ENCODE results near the gene SLC27A6.

Gene SLC27A6

DNA sequence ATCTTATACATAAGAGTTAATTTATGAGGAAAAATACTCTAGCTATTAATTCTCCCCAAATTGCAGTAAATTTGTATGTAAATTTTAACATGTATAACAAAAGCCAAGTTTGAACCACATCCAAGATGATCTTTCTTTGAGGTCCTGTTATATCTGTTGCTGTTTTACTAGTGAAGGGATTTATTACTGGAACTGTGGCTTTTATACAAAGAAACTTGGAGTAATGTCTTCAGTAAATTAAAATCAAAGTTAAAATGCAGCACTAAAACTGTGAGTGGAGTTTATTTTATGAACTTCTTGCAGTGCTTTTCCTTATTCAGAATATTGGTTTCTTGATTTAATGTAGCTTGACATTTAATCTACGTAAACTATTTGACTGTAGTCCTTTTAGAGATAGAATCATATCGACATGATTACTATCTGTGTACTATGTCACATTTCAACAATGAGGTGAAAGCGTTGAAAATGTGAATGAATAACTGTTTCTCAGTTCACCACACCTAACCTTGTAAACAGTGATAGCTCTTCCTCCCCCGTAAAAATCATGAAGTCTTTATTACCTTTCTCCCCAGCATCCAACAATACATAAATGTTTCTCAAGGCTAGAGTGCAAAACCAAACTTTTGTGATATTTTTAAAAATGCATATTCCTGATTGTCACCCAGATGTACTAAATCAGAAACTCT, 76.1 kb downstream of the SLC27A6 start:
- H3K4me1 ChIP-seq (ENCODE audit: control insufficient read depth, insufficient read depth, low read length) = no peaks in the 10 kb centered on the region
- no peak overlapping the region for H3K4me3 ChIP-seq (ENCODE audit: low read depth, low read length)
- no peak overlapping the region for H3K9ac ChIP-seq (ENCODE audit: low read length)
- no peak overlapping the region for H3K27ac ChIP-seq (ENCODE audit: low read depth, low read length)
- H3K9me3 ChIP-seq (ENCODE audit: control insufficient read depth, insufficient read depth, low read depth, low read length) = 0 out of 2 replicates have a peak, but pooled peaks cover 2% of the 10 kb centered on the region
- no peaks in the 10 kb centered on the region for H3K36me3 ChIP-seq (ENCODE audit: control insufficient read depth, insufficient read depth, low read length)
- H3K27me3 ChIP-seq (ENCODE audit: control insufficient read depth, insufficient read depth, low read length) = no peaks in the 10 kb centered on the region

DNA sequence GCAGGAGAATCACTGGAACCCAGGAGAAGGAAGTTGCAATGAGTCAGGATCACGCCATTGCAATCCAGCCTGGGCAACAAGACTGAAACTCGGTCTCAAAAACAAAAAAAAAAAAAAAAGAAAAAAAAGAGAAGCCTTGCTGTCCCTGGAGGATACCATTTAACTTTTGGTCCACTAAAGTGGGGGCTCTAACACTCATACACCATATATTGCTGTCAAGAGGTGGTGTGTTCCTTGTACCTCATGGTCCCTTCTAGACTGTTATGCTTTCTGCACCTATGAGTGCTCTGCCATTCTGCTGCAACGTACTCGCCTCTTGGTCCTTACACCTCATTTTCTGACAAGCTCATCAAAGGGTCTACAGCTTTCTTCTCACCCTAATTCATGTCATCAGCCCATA, 77.0 kb downstream of the SLC27A6 start:
- Histone ChIP-seq H3K9ac (ENCODE audit: low read length) (no peak overlapping the region), H3K4me1 (ENCODE audit: control insufficient read depth, insufficient read depth, low read length) (no peaks in the 10 kb centered on the region), H3K27ac (ENCODE audit: low read depth, low read length) (no peak overlapping the region), H3K36me3 (ENCODE audit: control insufficient read depth, insufficient read depth, low read length) (no peaks in the 10 kb centered on the region), H3K27me3 (ENCODE audit: control insufficient read depth, insufficient read depth, low read length) (no peaks in the 10 kb centered on the region), H3K9me3 (ENCODE audit: control insufficient read depth, insufficient read depth, low read depth, low read length) (0 out of 2 replicates have a peak, but pooled peaks cover 2% of the 10 kb centered on the region), H3K4me3 (ENCODE audit: low read depth, low read length) (no peak overlapping the region)

DNA sequence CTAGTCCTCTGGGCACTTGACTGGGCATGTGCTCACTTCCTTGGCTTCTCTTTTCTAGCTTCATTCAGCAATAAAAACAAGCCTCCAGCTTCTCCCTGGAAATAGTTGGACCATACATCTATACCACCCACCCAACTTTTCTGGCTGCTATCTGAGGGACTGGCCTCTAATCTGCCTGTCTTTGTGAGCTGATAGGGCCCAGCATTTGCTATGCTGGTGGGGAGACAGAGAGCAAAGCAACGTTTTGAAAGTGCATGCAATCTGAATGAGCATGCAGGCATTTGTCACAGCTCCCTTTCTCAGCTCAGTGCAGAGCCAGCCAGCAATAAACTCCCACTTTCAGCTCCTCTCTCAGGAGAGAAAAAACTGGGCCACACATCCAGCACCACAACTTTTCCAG, 78.6 kb downstream of the SLC27A6 start:
- Histone ChIP-seq H3K27me3 (ENCODE audit: control insufficient read depth, insufficient read depth, low read length) (no peaks in the 10 kb centered on the region), H3K4me1 (ENCODE audit: control insufficient read depth, insufficient read depth, low read length) (no peaks in the 10 kb centered on the region), H3K9ac (ENCODE audit: low read length) (no peak overlapping the region), H3K9me3 (ENCODE audit: control insufficient read depth, insufficient read depth, low read depth, low read length) (0 out of 2 replicates have a peak, but pooled peaks cover 2% of the 10 kb centered on the region), H3K4me3 (ENCODE audit: low read depth, low read length) (no peak overlapping the region), H3K27ac (ENCODE audit: low read depth, low read length) (no peak overlapping the region), H3K36me3 (ENCODE audit: control insufficient read depth, insufficient read depth, low read length) (no peaks in the 10 kb centered on the region)

DNA sequence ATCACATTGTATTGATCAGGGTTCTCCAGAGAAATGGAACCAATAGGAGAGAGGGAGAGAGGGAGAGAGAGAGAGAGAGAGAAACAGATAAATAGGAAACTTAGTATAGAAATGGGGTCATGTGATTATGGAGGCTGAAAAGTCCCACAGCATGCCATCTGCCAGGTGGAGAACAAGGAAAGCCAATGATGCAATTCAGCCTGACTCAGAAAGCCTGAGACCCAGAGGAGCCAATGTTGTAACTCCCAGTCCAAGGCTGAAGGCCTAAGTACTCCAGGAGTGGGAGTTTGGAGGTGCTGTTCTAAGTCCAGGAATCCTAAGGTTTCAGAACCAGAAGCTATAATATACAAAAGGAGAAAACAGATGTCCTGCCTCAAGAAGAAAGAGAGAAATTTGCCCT, 80.9 kb downstream of the SLC27A6 start:
- Histone ChIP-seq H3K4me3 (ENCODE audit: low read depth, low read length) (no peak overlapping the region), H3K27me3 (ENCODE audit: control insufficient read depth, insufficient read depth, low read length) (no peaks in the 10 kb centered on the region), H3K9me3 (ENCODE audit: control insufficient read depth, insufficient read depth, low read depth, low read length) (0 out of 2 replicates have a peak, but pooled peaks cover 2% of the 10 kb centered on the region), H3K4me1 (ENCODE audit: control insufficient read depth, insufficient read depth, low read length) (no peaks in the 10 kb centered on the region), H3K9ac (ENCODE audit: low read length) (no peak overlapping the region), H3K36me3 (ENCODE audit: control insufficient read depth, insufficient read depth, low read length) (no peaks in the 10 kb centered on the region), H3K27ac (ENCODE audit: low read depth, low read length) (no peak overlapping the region)

DNA sequence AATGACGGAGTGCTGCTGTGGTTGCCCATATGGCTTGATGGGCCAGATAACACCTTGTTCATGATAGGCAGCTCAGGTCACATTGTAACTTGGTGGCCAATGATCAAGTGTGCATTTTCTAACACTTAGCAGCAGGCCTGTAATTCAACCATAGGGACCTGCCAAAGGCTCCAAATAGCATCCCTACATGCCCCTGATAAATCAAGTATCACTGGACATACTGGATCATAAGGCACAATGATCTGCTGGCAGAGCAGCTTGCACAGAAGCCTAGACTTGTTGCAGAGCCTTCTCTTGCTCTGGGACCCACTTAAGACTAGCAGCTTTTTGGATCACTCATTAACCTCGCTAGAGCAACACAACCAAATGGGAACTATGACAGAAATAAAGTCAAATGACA, 83.2 kb downstream of the SLC27A6 start:
- Histone ChIP-seq H3K9ac (ENCODE audit: low read length) (no peak overlapping the region), H3K9me3 (ENCODE audit: control insufficient read depth, insufficient read depth, low read depth, low read length) (0 out of 2 replicates have a peak, but pooled peaks cover 2% of the 10 kb centered on the region), H3K27ac (ENCODE audit: low read depth, low read length) (no peak overlapping the region), H3K4me1 (ENCODE audit: control insufficient read depth, insufficient read depth, low read length) (no peaks in the 10 kb centered on the region), H3K36me3 (ENCODE audit: control insufficient read depth, insufficient read depth, low read length) (no peaks in the 10 kb centered on the region), H3K27me3 (ENCODE audit: control insufficient read depth, insufficient read depth, low read length) (no peaks in the 10 kb centered on the region), H3K4me3 (ENCODE audit: low read depth, low read length) (no peak overlapping the region)

DNA sequence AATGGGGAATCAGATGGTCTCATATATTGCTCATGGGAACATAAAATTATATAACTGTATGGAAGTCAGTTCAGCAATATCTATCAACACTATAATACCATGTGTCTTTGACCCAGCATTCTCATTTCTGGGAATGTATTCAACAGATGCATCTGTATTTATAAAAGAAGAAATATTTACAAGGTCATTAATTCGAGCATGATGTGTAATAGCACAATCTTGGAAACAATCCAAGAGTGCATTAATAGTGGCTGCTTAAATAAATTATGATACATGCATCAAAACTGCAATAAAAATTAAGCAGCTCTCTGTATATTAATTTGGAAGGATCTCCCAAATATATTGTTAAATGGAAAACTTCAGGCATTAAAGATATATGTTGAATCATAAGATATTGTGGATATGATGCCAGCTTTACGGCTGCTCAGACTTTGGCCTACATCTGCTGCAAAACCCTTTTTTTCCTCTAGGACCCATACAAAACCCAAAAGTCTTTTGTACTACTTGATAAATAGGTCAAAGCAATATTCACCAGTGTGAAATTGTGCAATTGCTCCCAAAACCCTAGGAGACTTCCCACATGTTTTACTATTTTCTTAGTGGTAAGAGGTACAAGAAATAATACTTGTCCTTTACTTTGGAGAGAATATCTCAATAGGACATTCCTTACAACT, 84.0 kb downstream of the SLC27A6 start:
- Histone ChIP-seq H3K9me3 (ENCODE audit: control insufficient read depth, insufficient read depth, low read depth, low read length) (0 out of 2 replicates have a peak, but pooled peaks cover 2% of the 10 kb centered on the region), H3K4me3 (ENCODE audit: low read depth, low read length) (no peak overlapping the region), H3K4me1 (ENCODE audit: control insufficient read depth, insufficient read depth, low read length) (no peaks in the 10 kb centered on the region), H3K27ac (ENCODE audit: low read depth, low read length) (no peak overlapping the region), H3K27me3 (ENCODE audit: control insufficient read depth, insufficient read depth, low read length) (no peaks in the 10 kb centered on the region), H3K36me3 (ENCODE audit: control insufficient read depth, insufficient read depth, low read length) (no peaks in the 10 kb centered on the region), H3K9ac (ENCODE audit: low read length) (no peak overlapping the region)

DNA sequence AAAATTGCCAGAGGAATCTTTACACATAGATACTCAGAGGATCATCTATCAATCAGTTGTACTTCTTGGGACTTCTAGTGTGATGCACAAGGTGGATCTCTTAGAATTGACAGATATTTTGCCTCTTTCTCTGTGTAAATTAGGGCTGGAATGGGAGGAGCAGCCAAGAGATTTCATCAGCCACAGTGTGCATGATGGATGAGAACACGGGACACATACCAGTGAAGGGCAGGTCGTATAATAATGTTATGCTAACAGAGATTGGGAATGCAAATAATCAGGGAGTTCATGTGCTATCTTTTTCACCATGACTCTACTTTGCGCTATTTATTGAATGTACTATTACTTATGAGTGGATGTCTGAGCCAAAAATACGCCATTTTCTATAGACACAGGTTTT, 86.0 kb downstream of the SLC27A6 start:
- Histone ChIP-seq H3K4me1 (ENCODE audit: control insufficient read depth, insufficient read depth, low read length) (no peaks in the 10 kb centered on the region), H3K36me3 (ENCODE audit: control insufficient read depth, insufficient read depth, low read length) (no peaks in the 10 kb centered on the region), H3K27ac (ENCODE audit: low read depth, low read length) (no peak overlapping the region), H3K27me3 (ENCODE audit: control insufficient read depth, insufficient read depth, low read length) (no peaks in the 10 kb centered on the region), H3K9ac (ENCODE audit: low read length) (no peak overlapping the region), H3K4me3 (ENCODE audit: low read depth, low read length) (no peak overlapping the region), H3K9me3 (ENCODE audit: control insufficient read depth, insufficient read depth, low read depth, low read length) (no peaks in the 10 kb centered on the region)

DNA sequence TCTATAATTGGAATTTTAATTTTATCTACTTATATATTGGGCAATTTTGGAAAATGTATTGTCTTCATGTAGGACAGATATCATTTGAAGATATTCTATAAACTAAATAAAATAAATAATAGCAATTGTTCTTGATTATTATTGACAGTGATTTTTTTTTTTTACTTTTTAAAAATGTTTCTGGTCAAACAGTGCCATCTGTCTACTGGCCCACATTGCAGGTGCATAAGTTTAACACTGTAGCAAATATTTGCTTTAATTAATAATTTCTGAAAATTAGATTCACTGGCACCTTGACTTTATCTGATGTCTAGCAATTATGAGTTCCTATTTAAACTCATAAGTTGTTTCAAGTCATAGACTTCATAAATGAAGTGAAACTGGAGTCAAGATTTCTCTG, 88.2 kb downstream of the SLC27A6 start:
- no peak overlapping the region for H3K27ac ChIP-seq (ENCODE audit: low read depth, low read length)
- no peaks in the 10 kb centered on the region for H3K4me1 ChIP-seq (ENCODE audit: control insufficient read depth, insufficient read depth, low read length)
- no peaks in the 10 kb centered on the region for H3K9me3 ChIP-seq (ENCODE audit: control insufficient read depth, insufficient read depth, low read depth, low read length)
- no peaks in the 10 kb centered on the region for H3K36me3 ChIP-seq (ENCODE audit: control insufficient read depth, insufficient read depth, low read length)
- no peaks in the 10 kb centered on the region for H3K27me3 ChIP-seq (ENCODE audit: control insufficient read depth, insufficient read depth, low read length)
- H3K9ac ChIP-seq (ENCODE audit: low read length) = no peak overlapping the region
- no peak overlapping the region for H3K4me3 ChIP-seq (ENCODE audit: low read depth, low read length)

DNA sequence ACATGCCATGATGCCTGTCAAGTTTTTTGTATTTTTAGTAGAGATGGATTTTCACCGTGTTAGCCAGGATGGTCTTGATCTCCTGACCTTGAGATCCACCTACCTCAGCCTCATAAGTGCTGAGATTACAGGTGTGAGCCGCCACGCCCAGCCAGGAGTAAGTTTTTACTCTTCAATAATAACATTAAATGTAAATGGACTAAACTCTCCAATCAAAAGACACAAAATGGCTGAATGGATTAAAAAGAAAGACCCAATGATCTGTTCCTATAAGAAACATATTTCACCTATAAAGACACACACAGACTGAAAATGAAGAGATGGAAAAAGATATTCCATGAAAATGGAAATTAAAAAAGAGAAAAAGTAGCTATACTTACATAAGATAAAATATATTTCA, 92.0 kb downstream of the SLC27A6 start:
- Histone ChIP-seq H3K4me3 (ENCODE audit: low read depth, low read length) (no peak overlapping the region), H3K27me3 (ENCODE audit: control insufficient read depth, insufficient read depth, low read length) (no peaks in the 10 kb centered on the region), H3K27ac (ENCODE audit: low read depth, low read length) (no peak overlapping the region), H3K9ac (ENCODE audit: low read length) (no peak overlapping the region), H3K9me3 (ENCODE audit: control insufficient read depth, insufficient read depth, low read depth, low read length) (no peaks in the 10 kb centered on the region), H3K36me3 (ENCODE audit: control insufficient read depth, insufficient read depth, low read length) (no peaks in the 10 kb centered on the region), H3K4me1 (ENCODE audit: control insufficient read depth, insufficient read depth, low read length) (no peaks in the 10 kb centered on the region)

DNA sequence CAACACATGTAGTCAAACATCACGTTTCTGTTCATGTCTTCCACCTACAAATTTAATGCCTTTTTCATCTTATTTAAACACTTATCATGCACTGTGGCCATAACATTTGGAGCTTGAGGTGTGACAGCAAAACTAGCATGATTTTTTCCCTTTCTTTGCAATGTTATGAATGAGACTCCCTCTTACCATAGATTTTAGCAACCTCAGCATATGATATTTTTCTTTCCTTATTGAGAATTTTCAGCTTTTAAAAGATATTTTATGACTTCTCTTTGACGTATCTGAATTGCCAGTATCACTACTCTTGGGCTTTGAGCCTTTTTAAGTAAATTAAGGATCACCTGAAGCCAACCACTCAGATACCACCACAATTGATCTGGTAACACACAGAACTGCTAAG, 96.6 kb downstream of the SLC27A6 start:
- no peaks in the 10 kb centered on the region for H3K27me3 ChIP-seq (ENCODE audit: control insufficient read depth, insufficient read depth, low read length)
- no peaks in the 10 kb centered on the region for H3K9me3 ChIP-seq (ENCODE audit: control insufficient read depth, insufficient read depth, low read depth, low read length)
- H3K4me3 ChIP-seq (ENCODE audit: low read depth, low read length) = no peak overlapping the region
- H3K9ac ChIP-seq (ENCODE audit: low read length) = no peak overlapping the region
- no peaks in the 10 kb centered on the region for H3K36me3 ChIP-seq (ENCODE audit: control insufficient read depth, insufficient read depth, low read length)
- no peaks in the 10 kb centered on the region for H3K4me1 ChIP-seq (ENCODE audit: control insufficient read depth, insufficient read depth, low read length)
- H3K27ac ChIP-seq (ENCODE audit: low read depth, low read length) = no peak overlapping the region

DNA sequence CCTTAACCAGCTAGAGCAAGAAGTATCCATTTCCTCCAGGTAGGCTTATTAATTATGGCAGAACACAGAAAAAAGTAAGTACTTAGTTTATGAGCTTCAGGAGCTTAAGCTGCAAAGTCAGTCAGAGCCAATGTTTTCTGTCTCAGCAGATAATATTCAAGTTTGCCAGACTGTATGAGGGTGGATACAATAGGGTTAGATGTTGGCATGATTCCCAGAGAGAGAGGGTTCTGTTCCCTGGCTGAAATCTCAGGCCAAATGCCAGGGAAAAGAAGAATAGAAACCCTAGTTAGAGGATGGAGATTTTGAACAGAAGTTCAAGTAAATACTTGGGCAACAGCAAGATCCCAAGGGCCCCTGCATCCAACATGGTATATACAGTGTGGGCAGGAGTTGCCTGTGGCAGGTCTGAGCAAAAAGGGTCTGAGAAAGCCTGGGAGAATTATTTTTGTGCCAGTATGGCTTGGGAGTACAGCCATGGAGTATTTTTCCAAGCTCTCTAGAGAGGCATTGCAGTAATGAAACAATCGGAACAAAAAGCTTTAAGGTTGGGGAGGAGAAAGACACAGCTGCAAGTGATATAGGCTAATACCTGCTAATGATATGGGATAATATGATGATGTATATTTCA, 98.3 kb downstream of the SLC27A6 start:
- no peak overlapping the region for H3K9ac ChIP-seq (ENCODE audit: low read length)
- H3K36me3 ChIP-seq (ENCODE audit: control insufficient read depth, insufficient read depth, low read length) = no peaks in the 10 kb centered on the region
- no peak overlapping the region for H3K27ac ChIP-seq (ENCODE audit: low read depth, low read length)
- no peaks in the 10 kb centered on the region for H3K27me3 ChIP-seq (ENCODE audit: control insufficient read depth, insufficient read depth, low read length)
- no peaks in the 10 kb centered on the region for H3K4me1 ChIP-seq (ENCODE audit: control insufficient read depth, insufficient read depth, low read length)
- H3K9me3 ChIP-seq (ENCODE audit: control insufficient read depth, insufficient read depth, low read depth, low read length) = no peaks in the 10 kb centered on the region
- H3K4me3 ChIP-seq (ENCODE audit: low read depth, low read length) = no peak overlapping the region
